ENCODE data around the gene SRGAP1.

GRCh38 chr12:63848450-63848849 is 4.0 kb downstream of the SRGAP1 start:
- TF ChIP-seq POLR2A (IDR thresholded peaks at IDR 0.05) (no peak), CTCF (IDR thresholded peaks at IDR 0.05) (no peak)
